Uterus (tissue), 4 donors: Measurements from ENCODE around the gene DOCK3. TPM values are rescaled to one million over a fixed set of nuclear protein-coding genes. Genes with fewer than 3 reads are reported as not detected.
"Not testable (repeated sequence)": the region's sequence is repeated elsewhere in the genome, so short reads cannot be mapped to it uniquely, and the experiment has no call there.

Experiments
- DNase-seq, 2 donors: peaks; one replicate each; pipeline ENCODE4 v3.0.0-alpha.2; 2019 to 2020
- H3K27ac ChIP-seq, 2 donors: fragments of 200-600 bp; sonication (generic); 1 replicate in 1 of 2; 2 replicates in 1 of 2; pipeline ENCODE4 v1.5.1; 2016 to 2018
- H3K27me3 ChIP-seq, 2 donors: fragments of 200-600 bp; sonication (generic); one replicate each; pipeline ENCODE4 v1.5.1; 2018 to 2019; ENCODE audit warnings: control low read depth in 1 of 2
- H3K36me3 ChIP-seq, 2 donors: fragments of 200-600 bp; sonication (generic); one replicate each; pipeline ENCODE4 v1.5.1; 2019; ENCODE audit warnings: control low read depth in 1 of 2
- H3K4me1 ChIP-seq, 2 donors: fragments of 200-600 bp; sonication (generic); one replicate each; pipeline ENCODE4 v1.5.1; 2018 to 2019; ENCODE audit warnings: control low read depth in 1 of 2
- H3K4me3 ChIP-seq, 2 donors: fragments of 200-600 bp; sonication (generic); 1 replicate in 1 of 2; 2 replicates in 1 of 2; pipeline ENCODE4 v1.5.1; 2018 to 2019; ENCODE audit warnings: mild to moderate bottlenecking in 1 of 2
- H3K9me3 ChIP-seq, 2 donors: fragments of 200-600 bp; sonication (generic); one replicate each; pipeline ENCODE4 v1.5.1; 2019; ENCODE audit warnings: control low read depth in 1 of 2
- CTCF ChIP-seq, 4 experiments: fragments of 200-600 bp in 2 of 4; fragments of 450-650 bp in 2 of 4; sonication (generic) in 2 of 4; IDR thresholded peaks; one replicate each; pipeline ENCODE4 v1.5.1; 2016 to 2019; ENCODE audit warnings: antibody characterized with exemption in 4 of 4, mild to moderate bottlenecking in 2 of 4, moderate library complexity in 1 of 4
- POLR2A ChIP-seq, 2 donors: fragments of 450-650 bp; IDR thresholded peaks; one replicate each; pipeline ENCODE4 v1.6.1; 2016; ENCODE audit warnings: antibody characterized with exemption in 2 of 2, mild to moderate bottlenecking in 1 of 2, moderate library complexity in 1 of 2
- intact Hi-C: fragments of 100-400 bp; cut with DNase I; formaldehyde crosslinking; loops from one replicate; pipeline ENCODE4 v1.15.1; 2023; ENCODE audit warnings: low total_unique reads
- total RNA-seq, 4 donors: library from RNA; depleted of rRNA in 3 of 4; stranded (reverse); fragments of >200 nt in 3 of 4; gene quantifications; one replicate each; pipeline versions ENCODE4 v1.1.0 to v1.2.4, GENCODE V29; 2014 to 2023
- donor health status: DM: yes; HTN: yes; CAD: no.

The DOCK3 gene
- total RNA-seq, 4 donors from 2014 or later: under 0.01 to 1.6 (median 0.46) TPM

- Histone ChIP-seq H3K36me3 (no peaks in the 10 kb centered on the region), H3K27me3 (no peaks in the 10 kb centered on the region), H3K4me1 (no peaks in the 10 kb centered on the region), H3K9me3 (no peaks in the 10 kb centered on the region), H3K27ac (no peak overlapping the region), H3K4me3 (no peak overlapping the region)
- intact Hi-C loops: no loop called here
- no peak for DNase-seq
- no peak for TF ChIP-seq CTCF (IDR thresholded peaks at IDR 0.05)
Measured at GRCh38 chr3:51191768-51192167, 517.0 kb downstream of the DOCK3 start.

GRCh38 chr3:51198477-51198876 is 523.8 kb downstream of the DOCK3 start:
- H3K27ac ChIP-seq: no peak overlapping the region
- H3K27me3 ChIP-seq: no peaks in the 10 kb centered on the region
- no peaks in the 10 kb centered on the region for H3K9me3 ChIP-seq
- intact Hi-C loops: no loop called here
- no peak for TF ChIP-seq POLR2A (IDR thresholded peaks at IDR 0.05)
- TF ChIP-seq CTCF (IDR thresholded peaks at IDR 0.05): no peak
- H3K4me1 ChIP-seq: no peaks in the 10 kb centered on the region
- no peak for DNase-seq
- H3K36me3 ChIP-seq: no peaks in the 10 kb centered on the region
- H3K4me3 ChIP-seq: no peak overlapping the region

GRCh38 chr3:51199296-51199695 is 524.6 kb downstream of the DOCK3 start:
- H3K4me3 ChIP-seq, H3K36me3 ChIP-seq, DNase-seq, H3K27ac ChIP-seq, intact Hi-C loops, H3K9me3 ChIP-seq, H3K4me1 ChIP-seq, H3K27me3 ChIP-seq: not testable (repeated sequence)

- no peak overlapping the region for H3K4me3 ChIP-seq
- no peaks in the 10 kb centered on the region for H3K4me1 ChIP-seq
- no peak for TF ChIP-seq POLR2A (IDR thresholded peaks at IDR 0.05)
- TF ChIP-seq CTCF (IDR thresholded peaks at IDR 0.05): no peak
- H3K9me3 ChIP-seq: no peaks in the 10 kb centered on the region
- no peaks in the 10 kb centered on the region for H3K36me3 ChIP-seq
- no peaks in the 10 kb centered on the region for H3K27me3 ChIP-seq
- intact Hi-C loops: no loop called here
- DNase-seq: no peak
- H3K27ac ChIP-seq: no peak overlapping the region
Measured at GRCh38 chr3:51216291-51216690, 541.6 kb downstream of the DOCK3 start.

GRCh38 chr3:51221959-51222358 is 547.2 kb downstream of the DOCK3 start:
- no peak overlapping the region for H3K27ac ChIP-seq

More at GRCh38 chr3:51221959-51222358, 547.2 kb downstream of the DOCK3 start:
- Histone ChIP-seq H3K27me3 (no peaks in the 10 kb centered on the region), H3K4me3 (no peak overlapping the region), H3K4me1 (no peaks in the 10 kb centered on the region), H3K9me3 (no peaks in the 10 kb centered on the region), H3K36me3 (no peaks in the 10 kb centered on the region)
- intact Hi-C loops: no loop called here
- TF ChIP-seq POLR2A (IDR thresholded peaks at IDR 0.05) (no peak), CTCF (IDR thresholded peaks at IDR 0.05) (no peak)
- no peak for DNase-seq
